DMS 273 (cell line): Measurements from ENCODE around the gene FAM209B.
"Not testable (repeated sequence)": the region's sequence is repeated elsewhere in the genome, so short reads cannot be mapped to it uniquely, and the experiment has no call there.

Source experiments
- DNase-seq: peaks from one replicate; lab custom pipeline; 2025; ENCODE audit not compliant: unreplicated experiment; lab: John Stamatoyannopoulos, UW

The FAM209B gene

DNA sequence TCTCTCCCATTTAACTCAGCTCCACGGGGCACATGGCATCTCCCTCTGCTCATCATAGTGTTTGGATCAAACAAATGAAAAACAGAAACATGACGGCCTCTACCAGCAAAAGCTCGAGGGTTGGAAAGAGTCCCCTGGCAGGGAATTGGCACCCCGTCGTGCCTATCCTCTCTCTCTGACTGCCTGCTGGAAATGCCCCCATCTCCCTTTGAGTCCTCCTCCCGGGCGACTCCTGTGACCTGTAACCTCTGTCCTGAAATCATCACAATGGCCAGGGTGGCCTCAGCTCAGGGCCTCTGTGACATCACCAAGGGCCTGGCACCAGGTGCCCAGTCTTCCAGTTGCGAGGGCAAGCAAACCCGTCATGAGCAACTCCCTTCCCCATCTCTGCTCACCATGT lies at the start of gene FAM209B:
Gene FAM209B (plus strand): TSS at position 301 of the 400 bp plus-strand sequence. CDS start 96 bp downstream, at position 397.
- DNase-seq, result not testable (repeated sequence)

- DNase-seq, result no peak
Measured at GRCh38 chr20:56483970-56484369, 49.1 kb upstream of the FAM209B start.

- DNase-seq, result no peak
Measured at GRCh38 chr20:56487216-56487615, 45.8 kb upstream of the FAM209B start.

DNA sequence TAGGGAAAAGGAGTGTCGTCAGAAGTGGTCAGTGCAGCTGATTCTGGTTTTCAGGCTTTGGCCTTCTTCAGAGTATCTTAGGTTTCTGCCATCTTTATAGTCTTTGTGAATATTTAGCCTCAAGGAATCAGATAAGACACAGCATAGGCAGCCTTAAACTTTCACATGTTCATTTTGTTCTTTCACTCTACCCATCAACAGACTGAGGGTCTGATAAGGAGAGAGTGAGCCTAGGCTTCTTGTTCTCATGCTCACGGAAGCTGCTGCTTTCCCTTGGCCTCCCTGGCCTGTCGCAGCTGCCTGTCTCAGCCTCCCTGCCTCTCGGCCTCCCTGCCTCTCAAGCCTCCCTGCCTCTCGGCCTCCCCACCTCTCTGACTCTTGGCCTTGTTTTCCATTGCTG lies 44.5 kb upstream of the FAM209B start:
- no peak for DNase-seq

DNA sequence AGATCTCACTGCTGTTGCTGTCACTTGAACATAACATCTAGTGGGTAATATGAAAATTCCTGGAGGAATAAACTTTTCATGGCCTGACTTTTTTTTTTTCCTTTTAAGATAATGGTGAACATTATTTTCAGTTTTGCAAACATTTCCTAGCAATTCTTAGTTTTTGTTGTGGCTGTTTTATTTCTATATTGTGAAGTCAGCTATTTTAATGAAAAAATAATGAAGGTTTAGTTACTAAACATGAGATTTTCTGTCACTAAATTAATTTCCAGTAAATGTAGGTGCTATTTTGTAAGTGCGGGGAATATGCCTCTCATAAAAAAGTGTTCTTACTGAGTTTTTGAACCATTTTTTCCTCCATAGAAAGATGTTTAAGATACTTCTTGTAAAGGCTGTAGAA lies 31.9 kb upstream of the FAM209B start:
- DNase-seq, result no peak

DNA sequence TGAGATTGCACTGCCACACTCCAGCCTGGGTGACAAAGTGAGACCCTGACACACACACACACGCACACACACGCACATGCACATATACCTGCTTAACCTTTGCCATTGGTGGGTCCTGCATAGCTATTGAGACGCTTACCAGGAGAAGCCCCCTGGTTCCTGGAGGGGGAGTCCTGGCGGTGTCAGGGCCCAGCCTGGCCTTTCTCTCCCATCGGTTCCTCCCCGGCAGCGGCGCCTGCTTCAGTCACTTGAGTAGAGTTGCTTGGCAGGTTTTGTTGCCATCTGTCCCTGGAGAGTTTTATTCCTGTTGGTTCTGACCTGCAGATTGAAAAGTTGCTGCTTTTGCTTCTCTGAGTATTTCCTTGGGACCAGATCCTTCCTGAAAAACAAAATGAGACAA lies 29.1 kb upstream of the FAM209B start:
- DNase-seq, result peak; percentile 9

DNA sequence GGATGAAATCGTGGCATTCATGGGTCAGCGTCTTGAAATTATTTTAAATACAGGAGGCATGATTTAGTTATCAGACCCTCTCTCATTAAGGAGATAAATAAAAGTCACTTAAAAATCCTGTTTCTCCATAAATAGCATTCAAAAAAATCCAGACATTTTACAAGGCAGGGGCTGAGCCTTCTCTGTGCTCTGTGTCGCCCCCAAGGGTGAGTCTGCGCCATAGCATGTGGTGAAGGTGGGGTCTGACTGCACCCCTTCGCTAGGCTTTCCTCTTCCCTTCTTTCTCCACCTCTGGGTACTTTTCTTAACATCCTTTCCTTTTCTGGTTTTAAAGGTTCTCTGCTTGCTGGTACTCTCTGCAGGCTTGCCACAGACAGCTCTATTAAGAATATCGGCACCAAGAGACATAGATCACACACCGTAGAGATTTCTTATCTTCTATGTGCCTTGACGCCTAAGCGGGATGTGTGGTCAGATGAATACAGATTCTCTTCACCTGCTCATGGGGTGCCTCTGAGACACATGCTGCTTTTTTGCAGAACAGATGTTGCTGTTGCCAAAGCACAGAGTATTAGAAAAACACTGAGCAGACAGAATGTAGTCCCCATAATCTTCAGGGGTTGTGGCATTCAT lies 28.6 kb upstream of the FAM209B start:
- DNase-seq, result peak; percentile 29

DNA sequence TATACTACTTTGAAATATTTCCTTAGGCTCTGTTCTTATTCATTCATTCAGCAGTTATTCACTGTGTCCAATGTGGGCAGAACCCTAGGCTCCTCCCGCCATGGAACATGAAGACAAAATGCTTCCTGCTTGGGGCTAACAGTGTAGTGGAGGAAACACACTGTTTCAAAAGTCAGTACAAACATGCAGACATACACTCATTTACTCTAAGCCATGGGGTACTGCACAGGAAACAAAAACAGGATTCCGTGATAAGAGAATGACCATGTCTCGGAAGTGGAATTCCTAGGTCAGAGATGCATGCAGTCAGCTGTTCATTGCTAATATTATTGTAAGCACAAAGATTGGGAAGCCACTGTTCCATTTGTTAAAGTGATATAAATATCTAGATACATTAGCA lies 26.9 kb upstream of the FAM209B start:
- DNase-seq, result no peak

GRCh38 chr20:56511926-56512325 lies 21.1 kb upstream of the FAM209B start:
- DNase-seq, result no peak

GRCh38 chr20:56513161-56514150 lies 19.6 kb upstream of the FAM209B start:
- DNase-seq, result no peak

DNA sequence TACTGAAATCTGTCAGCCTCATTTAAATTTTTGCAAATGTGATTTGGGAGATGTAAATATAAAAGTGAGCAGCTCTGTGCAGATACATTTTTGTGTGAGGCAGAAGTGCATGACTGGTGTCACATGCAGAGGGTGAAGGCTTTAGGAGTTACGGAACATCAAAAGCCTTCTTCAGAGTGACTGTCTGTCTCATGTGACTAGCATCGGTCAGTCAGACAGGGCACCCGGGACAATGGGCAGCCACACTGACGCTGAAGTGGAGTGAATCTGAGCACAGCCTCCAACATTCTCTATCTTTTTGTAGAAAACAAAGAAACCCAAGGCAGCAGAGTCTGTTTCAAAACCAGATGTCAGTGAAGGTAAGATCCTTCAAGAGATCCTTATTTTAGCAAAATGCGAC lies 16.4 kb upstream of the FAM209B start:
- DNase-seq, result no peak

- no peak for DNase-seq
Measured at GRCh38 chr20:56517211-56517610, 15.8 kb upstream of the FAM209B start.

- DNase-seq, result no peak
Measured at GRCh38 chr20:56517641-56518040, 15.4 kb upstream of the FAM209B start.

DNA sequence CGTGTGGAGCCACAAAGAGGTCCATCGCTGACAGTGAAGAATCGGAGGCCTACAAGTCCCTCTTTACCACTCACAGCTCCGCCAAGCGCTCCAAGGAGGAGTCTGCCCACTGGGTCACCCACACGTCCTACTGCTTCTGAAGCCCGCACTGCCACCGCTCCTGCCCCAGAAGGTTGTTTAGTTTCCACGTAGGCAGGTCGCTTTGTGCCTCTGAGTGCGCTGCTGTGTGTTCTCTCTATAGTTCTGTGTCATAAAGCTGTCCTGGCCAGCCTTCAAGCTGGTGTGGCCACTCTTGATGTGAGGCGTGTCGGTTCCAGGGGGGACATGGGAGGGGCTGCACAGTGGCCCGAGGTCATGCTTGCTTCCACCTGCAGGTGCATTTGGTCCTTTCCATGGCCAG lies 14.9 kb upstream of the FAM209B start:
- no peak for DNase-seq

DNA sequence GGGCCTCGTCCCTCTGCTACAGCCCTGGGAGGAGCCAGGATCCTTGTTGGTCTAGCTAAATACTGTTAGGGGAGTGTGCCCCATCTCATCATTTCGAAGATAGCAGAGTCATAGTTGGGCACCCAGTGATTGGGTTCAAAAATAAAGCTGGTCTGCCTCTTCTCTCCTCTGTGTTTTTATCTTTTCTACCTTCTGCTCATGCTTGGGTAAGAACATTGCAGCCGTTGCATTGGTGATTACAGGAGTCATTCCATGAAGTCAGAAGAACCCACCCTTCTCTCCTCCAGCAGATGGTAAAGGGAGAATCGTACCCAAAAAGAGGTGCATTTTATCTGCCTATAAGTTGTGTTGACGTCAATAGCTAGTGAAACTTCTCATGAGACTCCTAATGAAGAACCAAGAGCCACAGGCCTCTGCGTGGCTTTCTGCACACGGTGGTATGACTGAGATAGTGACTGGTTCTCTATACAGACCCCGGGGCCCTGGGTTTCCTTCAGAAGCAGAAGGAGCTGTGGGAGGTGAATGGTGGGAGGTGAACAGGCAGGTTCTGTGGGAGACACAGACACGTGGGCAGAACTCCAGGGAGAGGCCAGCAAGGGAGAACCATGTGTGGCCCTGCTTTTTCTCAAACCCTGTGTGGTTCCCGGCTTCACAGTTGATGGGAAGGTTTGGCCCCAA lies 14.2 kb upstream of the FAM209B start:
- no peak for DNase-seq

DNA sequence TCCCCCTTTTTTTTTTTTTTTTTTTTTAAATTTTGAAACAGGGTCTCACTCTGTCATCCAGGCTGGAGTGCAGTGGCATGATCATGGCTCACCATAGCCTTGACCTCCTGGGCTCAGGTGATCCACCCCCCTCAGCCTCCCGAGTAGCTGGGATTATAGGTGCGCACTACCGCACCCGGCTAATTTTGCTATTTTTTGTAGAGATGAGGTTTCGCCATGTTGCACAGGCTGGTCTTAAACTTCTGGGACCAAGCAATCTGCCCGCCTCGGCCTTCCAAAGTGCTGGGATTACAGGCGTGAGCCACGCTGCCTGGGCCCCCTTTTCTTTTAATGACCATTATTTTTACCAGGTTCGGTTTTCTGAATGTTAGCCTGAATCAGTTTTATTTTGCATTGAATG lies 13.5 kb upstream of the FAM209B start:
- DNase-seq, result no peak

DNA sequence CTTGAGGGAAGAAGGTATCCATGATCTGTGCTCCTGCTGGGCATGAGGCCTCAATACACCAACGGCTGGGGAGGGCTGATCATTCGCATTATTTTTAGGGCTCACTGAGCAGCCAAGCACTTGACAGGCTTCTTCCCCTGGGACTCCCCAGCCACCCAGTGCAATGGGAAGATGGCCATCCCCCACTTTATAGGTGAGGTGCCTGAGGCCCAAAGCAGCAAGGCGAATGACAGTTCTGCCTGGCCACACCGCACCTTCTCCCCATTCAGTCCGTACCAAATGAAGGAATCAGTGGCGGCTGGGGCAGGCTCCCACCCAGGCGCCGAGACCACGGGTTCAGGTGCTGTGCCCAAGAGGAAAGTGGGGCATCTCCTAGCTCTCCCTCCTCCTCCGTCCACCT lies 12.9 kb upstream of the FAM209B start:
- no peak for DNase-seq

DNA sequence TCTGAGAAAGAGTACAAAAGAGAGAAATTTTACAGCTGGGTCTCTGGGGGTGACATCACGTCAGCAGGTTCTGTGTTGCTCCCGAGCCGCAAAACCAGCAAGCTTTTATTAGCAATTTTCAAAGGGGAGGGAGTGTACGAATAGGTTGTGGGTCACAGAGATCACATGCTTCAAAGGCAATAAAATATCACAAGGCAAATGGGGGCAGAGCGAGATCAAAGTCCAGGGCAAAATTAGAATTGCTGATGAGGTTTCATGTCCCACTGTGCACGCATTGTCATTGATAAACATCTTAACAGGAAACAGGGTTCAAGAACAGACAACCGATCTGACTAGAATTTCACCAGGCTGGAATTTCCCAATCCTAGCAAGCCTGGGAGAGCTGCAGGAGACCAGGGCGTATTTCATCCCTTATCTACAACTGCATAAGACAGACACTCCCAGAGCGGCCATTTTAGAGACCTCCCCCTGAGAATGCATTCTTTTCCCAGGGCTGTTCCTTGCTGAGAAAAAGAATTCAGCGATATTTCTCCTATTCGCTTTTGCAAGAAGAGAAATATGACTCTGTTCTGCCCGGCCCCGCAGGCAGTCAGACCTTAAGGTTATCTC lies 12.2 kb upstream of the FAM209B start:
- not testable (repeated sequence) for DNase-seq

DNA sequence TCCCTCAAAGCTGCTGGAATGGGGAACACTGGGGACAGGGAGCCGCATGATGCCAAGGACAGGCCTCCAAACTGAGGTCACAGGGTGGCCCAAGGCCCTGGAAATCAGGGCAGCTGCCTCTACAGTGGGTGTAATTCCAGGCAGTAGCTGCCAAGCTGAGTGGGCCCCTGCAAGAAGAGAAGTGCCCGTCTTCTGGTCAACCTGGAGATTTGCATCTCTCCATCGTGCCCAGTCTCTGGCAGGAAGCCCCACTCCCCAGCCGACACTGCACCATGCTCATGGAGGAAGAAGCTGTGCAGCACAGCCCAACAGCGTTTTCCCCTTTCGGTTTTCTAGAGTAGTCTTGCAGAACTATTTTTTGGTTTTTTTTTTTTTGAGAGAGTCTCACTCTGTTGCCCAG lies 10.7 kb upstream of the FAM209B start:
- no peak for DNase-seq

DNA sequence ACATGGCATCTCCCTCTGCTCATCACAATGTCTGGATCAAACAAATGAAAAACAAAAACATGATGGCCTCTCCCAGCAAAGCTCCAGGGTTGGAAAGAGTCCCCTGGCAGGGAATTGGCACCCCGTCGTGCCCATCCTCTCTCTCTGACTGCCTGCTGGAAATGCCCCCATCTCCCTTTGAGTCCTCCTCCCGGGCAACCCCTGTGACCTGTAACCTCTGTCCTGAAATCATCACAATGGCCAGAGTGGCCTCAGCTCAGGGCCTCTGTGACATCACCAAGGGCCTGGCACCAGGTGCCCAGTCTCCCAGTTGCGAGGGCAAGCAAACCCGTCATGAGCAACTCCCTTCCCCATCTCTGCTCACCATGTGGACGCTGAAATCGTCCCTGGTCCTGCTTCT lies 8.6 kb upstream of the FAM209B start, which contains the start of gene FAM209A:
Gene FAM209A (plus strand): TSS at position 301 of the 400 bp plus-strand sequence. CDS start 65 bp downstream, at position 366.
- DNase-seq, result not testable (repeated sequence)

GRCh38 chr20:56527521-56527920 lies 5.5 kb upstream of the FAM209B start:
- no peak for DNase-seq
